Adrenal gland (tissue), 12 donors: ENCODE measurements around the gene DNAJB2. TPM values are rescaled to one million over a fixed set of nuclear protein-coding genes. Genes with fewer than 3 reads are reported as not detected.

ENCODE experiments used
- DNase-seq, 7 donors: peaks; one replicate each; pipeline ENCODE4 v3.0.0-alpha.2; 2019 to 2020
- H3K27ac ChIP-seq, 5 donors: fragments of 200-600 bp; sonication (generic) in 4 of 5; 1 replicate in 3 of 5; 2 replicates in 2 of 5; pipeline versions ENCODE4 v1.5.1 to v1.8.0; 2016 to 2020; ENCODE audit warnings: mild to moderate bottlenecking in 1 of 5
- H3K27me3 ChIP-seq: fragments of 200-600 bp; 2 replicates; pipeline ENCODE4 v1.8.0; 2021
- H3K36me3 ChIP-seq, 2 donors: fragments of 200-600 bp; replicated peaks in 1 of 2; 1 replicate in 1 of 2; 2 replicates in 1 of 2; pipeline versions ENCODE4 v1.5.1 to v1.8.0; 2018 to 2022
- H3K4me1 ChIP-seq, 2 donors: fragments of 200-600 bp; replicated peaks in 1 of 2; 1 replicate in 1 of 2; 2 replicates in 1 of 2; pipeline versions ENCODE4 v1.5.1 to v1.8.0; 2018 to 2021
- H3K4me3 ChIP-seq, 4 donors: fragments of 200-600 bp; sonication (generic) in 3 of 4; one replicate each; pipeline ENCODE4 v1.5.1; 2016 to 2018
- H3K9me3 ChIP-seq, 3 donors: fragments of 200-600 bp; sonication (generic) in 1 of 3; replicated peaks in 1 of 3; 1 replicate in 2 of 3; 2 replicates in 1 of 3; pipeline versions ENCODE4 v1.5.1 to v1.8.0; 2016 to 2021
- POLR2A ChIP-seq, 2 donors: fragments of 450-650 bp; IDR thresholded peaks; one replicate each; pipeline ENCODE4 v1.6.1; 2017; ENCODE audit warnings: antibody characterized with exemption in 2 of 2, mild to moderate bottlenecking in 2 of 2, moderate library complexity in 1 of 2
- WGBS, 4 donors: extraction: QIAGEN DNeasy Blood & Tissue Kit in 2 of 4; methylation state at CpG; one replicate each; pipeline versions ENCODE4 v1.1.5 to v1.1.7; 2013 to 2017; 5-methylcytosine and 5-hydroxymethylcytosine counted together
- intact Hi-C, 2 donors: fragments of 100-400 bp; cut with DNase I; formaldehyde crosslinking; loops; one replicate each; pipeline versions ENCODE4 v1.14.1 to v1.15.0; 2022 to 2023
- polyA plus RNA-seq, 3 donors: library from polyadenylated mRNA; stranded (reverse); fragments of 200-250 nt in 2 of 3; fragments of 350-450 nt in 1 of 3; fragmentation: Illumina TruSeq in 1 of 3; extraction: RNeasy Lipid Tissue Mini Kit (QIAGEN cat#74804) in 1 of 3; gene quantifications; one replicate each; pipeline ENCODE4 v1.2.3, GENCODE V29; 2013 to 2014
- total RNA-seq, 9 donors: library from RNA; depleted of rRNA in 4 of 9; stranded (reverse); fragments of >200 nt in 4 of 9; fragments of 120-200 nt in 1 of 9; fragmentation: NEBNext Ultra II Directional in 1 of 9; extraction: Animal tissue kit (Norgen Biotek cat#: 25700) in 1 of 9; gene quantifications; one replicate each; pipeline versions ENCODE4 v1.1.0 to v1.2.4, GENCODE V29; 2013 to 2023
- TF ChIP-seq, protein P1 (sequence below), 6 experiments: fragments of 450-650 bp in 4 of 6; fragments of 200-600 bp in 2 of 6; sonication (generic) in 1 of 6; IDR thresholded peaks; 1 replicate in 5 of 6; 2 replicates in 1 of 6; pipeline versions ENCODE4 v1.5.1 to v1.8.0; 2016 to 2021; ENCODE audit warnings: antibody characterized with exemption in 6 of 6, mild to moderate bottlenecking in 2 of 6, moderate library complexity in 1 of 6
- donor health status: healthy with polysubstance abuse.
- donor health status: Bipolar disorder and iron deficiency.
- donor health status: DM: yes; HTN: yes; CAD: no.
- donor health status: DM: no; HTN: no; CAD: no.
- donor health status: DM: no; HTN: no; CAD: no.
- donor health status: DM: yes; HTN: yes; CAD: no.

Gene DNAJB2
- total and polyA plus RNA-seq, 12 donors = 80.6 to 201 (median 137) TPM

DNA sequence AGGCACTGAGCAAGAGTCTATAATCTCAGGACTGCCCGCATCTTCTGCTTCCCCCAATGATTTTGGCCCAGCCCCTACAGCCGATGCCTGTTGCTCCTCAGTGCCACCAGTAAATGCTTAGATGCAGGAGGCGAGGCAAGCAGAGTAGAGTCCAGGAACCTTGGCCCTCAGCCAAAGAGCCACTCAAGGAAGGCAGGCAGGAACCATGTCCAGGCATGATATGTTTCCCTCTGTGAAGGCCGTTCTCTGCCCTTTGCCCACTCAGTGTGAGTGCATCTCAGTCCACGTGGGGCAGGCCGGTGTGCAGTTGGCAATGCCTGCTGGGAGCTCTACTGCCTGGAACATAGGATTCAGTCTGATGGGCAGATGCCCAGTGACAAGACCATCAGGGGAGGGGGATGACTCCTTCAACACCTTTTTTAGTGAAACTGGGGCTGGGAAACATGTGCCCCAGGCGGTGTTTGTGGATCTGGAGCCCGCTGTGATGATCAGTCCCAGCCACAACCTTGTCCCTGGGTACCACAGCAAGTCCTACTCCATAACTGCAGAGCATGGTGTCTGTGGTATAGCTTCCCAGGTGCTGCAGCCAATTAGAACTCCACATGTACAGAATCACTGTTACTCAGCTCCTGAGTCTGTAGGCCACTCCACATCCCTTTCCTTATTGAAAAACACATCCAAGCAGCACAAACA, 9.7 kb upstream of the DNAJB2 start:
- no peak for TF ChIP-seq POLR2A (IDR thresholded peaks at IDR 0.05)
- TF ChIP-seq, protein P1, sequence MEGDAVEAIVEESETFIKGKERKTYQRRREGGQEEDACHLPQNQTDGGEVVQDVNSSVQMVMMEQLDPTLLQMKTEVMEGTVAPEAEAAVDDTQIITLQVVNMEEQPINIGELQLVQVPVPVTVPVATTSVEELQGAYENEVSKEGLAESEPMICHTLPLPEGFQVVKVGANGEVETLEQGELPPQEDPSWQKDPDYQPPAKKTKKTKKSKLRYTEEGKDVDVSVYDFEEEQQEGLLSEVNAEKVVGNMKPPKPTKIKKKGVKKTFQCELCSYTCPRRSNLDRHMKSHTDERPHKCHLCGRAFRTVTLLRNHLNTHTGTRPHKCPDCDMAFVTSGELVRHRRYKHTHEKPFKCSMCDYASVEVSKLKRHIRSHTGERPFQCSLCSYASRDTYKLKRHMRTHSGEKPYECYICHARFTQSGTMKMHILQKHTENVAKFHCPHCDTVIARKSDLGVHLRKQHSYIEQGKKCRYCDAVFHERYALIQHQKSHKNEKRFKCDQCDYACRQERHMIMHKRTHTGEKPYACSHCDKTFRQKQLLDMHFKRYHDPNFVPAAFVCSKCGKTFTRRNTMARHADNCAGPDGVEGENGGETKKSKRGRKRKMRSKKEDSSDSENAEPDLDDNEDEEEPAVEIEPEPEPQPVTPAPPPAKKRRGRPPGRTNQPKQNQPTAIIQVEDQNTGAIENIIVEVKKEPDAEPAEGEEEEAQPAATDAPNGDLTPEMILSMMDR (IDR thresholded peaks at IDR 0.05) = no peak
- no peaks in the 10 kb centered on the region for H3K27me3 ChIP-seq
- 43 to 69% (median 49%) methylated on average over 4 to 8 of the region's 8 CpGs for WGBS, 4 donors
- peak; percentile 63 to 89 (median 81) for DNase-seq
- no peak overlapping the region for H3K4me3 ChIP-seq
- no peaks in the 10 kb centered on the region for H3K36me3 ChIP-seq
- H3K9me3 ChIP-seq = no peaks in the 10 kb centered on the region
- intact Hi-C loops = no loop called here
- H3K4me1 ChIP-seq = peaks cover 0 to 14% of the 10 kb centered on the region in 2 donors
- H3K27ac ChIP-seq = peak overlapping the region in 1 of 5 donors; percentile 1

DNA sequence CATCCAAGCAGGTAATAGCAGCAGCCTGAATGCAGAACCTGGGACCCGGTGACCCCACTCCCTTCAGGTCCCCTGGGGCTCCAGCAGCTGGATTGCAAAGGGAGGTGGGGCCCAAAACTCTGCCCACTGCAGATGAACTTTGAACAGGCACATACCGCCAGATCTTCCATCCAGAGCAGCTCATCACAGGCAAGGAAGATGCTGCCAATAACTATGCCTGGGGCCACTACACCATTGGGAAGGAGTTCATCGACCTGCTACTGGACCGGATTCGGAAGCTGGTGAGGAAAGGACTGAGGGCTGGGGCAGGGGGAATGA, 9.2 kb upstream of the DNAJB2 start:
- TF ChIP-seq, protein P1 (IDR thresholded peaks at IDR 0.05) = no peak
- no peak for TF ChIP-seq POLR2A (IDR thresholded peaks at IDR 0.05)
- peaks cover 0 to 14% of the 10 kb centered on the region in 2 donors for H3K4me1 ChIP-seq
- no peak overlapping the region for H3K27ac ChIP-seq
- no peaks in the 10 kb centered on the region for H3K9me3 ChIP-seq
- no peaks in the 10 kb centered on the region for H3K27me3 ChIP-seq
- H3K4me3 ChIP-seq = no peak overlapping the region
- no peaks in the 10 kb centered on the region for H3K36me3 ChIP-seq
- intact Hi-C loops = no loop called here
- 81 to 93% (median 87%) methylated on average over 5 of the region's 5 CpGs for WGBS, 4 donors
- no peak for DNase-seq

DNA sequence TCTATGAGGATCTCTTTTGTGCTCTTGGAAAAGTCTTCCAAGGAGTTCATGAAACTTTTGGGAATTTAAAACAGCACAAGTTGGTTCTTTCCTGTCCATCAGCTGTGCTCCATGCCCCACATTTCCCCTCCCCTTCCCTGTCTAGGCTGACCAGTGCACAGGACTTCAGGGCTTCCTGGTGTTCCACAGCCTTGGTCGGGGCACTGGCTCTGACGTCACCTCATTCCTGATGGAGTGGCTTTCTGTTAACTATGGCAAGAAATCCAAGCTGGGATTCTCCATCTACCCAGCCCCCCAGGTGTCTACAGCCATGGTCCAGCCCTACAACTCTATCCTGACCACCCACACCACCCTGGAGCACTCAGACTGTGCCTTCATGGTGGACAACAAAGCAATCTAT, 8.1 kb upstream of the DNAJB2 start:
- Histone ChIP-seq H3K9me3 (no peaks in the 10 kb centered on the region), H3K4me3 (no peak overlapping the region), H3K36me3 (no peaks in the 10 kb centered on the region), H3K27me3 (no peaks in the 10 kb centered on the region), H3K27ac (no peak overlapping the region), H3K4me1 (peaks cover 0 to 14% of the 10 kb centered on the region in 2 donors)
- no peak for TF ChIP-seq POLR2A (IDR thresholded peaks at IDR 0.05)
- TF ChIP-seq, protein P1 (IDR thresholded peaks at IDR 0.05) = no peak
- intact Hi-C loops = no loop called here
- DNase-seq = no peak
- 77 to 91% (median 84%) methylated on average over 2 of the region's 2 CpGs for WGBS, 4 donors

DNA sequence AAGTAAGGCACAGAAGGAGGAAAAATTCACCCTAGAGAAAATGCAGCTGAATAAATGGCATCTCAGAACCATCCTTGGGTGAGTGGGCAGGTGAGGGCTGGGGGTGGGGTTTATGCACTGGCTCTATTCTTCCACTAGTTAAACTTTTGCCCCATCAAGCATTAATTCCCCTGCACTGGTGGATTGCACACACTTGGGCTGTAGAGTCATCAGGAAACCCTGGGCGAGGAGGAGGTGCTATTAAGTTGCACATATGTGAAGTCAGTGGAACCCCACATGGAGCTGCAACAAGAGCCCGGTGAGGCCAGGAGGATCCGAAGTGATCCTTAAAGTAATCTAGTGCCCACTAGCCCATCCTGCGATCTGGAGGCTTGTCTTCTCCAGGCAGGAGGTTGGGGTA, 6.8 kb upstream of the DNAJB2 start:
- Histone ChIP-seq H3K4me1 (peaks cover 0 to 14% of the 10 kb centered on the region in 2 donors), H3K9me3 (no peaks in the 10 kb centered on the region), H3K27me3 (no peaks in the 10 kb centered on the region), H3K27ac (peak overlapping the region in 1 of 5 donors; percentile 90), H3K4me3 (no peak overlapping the region), H3K36me3 (no peaks in the 10 kb centered on the region)
- no peak for DNase-seq
- intact Hi-C loops = no loop called here
- 88 to 92% (median 89%) methylated on average over 4 of the region's 4 CpGs for WGBS, 4 donors
- TF ChIP-seq, protein P1 (IDR thresholded peaks at IDR 0.05) = no peak
- TF ChIP-seq POLR2A (IDR thresholded peaks at IDR 0.05) = no peak
